ENCODE results near the gene PIGQ. TPM values are rescaled to one million over a fixed set of nuclear protein-coding genes. Genes with fewer than 3 reads are reported as not detected.

Gene PIGQ
- total RNA-seq = 31.5 and 39.1 TPM in 2 replicates

DNA sequence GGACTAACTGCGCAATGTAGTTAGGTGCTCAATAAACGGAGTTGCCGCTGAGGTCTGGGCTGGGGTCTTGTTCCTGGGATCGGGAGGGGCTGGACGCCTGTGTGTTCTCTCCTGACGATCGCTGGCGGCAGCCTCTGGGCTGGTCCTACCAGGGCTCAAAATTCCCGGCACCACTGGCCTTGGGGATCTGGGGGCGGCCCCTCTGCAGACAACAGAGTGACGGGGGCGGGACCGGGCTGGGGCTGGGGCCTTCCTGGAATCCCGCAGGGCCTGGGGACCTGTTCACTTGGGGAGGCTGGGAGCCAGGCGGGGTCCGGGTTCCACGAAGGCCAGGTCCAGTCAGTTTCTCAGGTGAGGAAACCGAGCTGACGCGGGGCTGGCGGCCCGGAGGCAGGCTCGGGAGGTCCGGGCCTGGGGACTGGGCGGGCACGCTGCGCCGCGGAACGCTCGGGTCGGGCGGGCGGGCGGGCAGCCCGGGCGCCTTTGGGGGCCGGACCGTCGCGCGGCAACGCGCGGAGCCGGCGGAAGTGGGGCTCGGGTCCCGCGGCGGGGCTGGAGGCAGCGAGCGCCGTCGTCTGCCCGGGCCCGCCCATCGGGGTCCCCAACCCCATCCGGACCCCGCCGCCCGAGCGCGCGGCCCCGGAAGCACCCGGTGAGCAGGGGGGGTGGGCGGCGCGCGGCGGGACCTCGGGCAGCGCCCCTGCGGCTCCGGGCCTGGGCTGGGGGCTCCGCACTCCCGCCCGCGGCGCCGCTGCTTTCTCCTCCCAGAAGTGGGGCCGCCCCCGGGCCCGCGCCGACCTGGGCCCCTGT lies at the start of gene PIGQ:
PIGQ (plus strand) TSS at position 524 of the 810 bp plus-strand sequence. CDS start 4,107 bp downstream, outside the sequence.

DNA sequence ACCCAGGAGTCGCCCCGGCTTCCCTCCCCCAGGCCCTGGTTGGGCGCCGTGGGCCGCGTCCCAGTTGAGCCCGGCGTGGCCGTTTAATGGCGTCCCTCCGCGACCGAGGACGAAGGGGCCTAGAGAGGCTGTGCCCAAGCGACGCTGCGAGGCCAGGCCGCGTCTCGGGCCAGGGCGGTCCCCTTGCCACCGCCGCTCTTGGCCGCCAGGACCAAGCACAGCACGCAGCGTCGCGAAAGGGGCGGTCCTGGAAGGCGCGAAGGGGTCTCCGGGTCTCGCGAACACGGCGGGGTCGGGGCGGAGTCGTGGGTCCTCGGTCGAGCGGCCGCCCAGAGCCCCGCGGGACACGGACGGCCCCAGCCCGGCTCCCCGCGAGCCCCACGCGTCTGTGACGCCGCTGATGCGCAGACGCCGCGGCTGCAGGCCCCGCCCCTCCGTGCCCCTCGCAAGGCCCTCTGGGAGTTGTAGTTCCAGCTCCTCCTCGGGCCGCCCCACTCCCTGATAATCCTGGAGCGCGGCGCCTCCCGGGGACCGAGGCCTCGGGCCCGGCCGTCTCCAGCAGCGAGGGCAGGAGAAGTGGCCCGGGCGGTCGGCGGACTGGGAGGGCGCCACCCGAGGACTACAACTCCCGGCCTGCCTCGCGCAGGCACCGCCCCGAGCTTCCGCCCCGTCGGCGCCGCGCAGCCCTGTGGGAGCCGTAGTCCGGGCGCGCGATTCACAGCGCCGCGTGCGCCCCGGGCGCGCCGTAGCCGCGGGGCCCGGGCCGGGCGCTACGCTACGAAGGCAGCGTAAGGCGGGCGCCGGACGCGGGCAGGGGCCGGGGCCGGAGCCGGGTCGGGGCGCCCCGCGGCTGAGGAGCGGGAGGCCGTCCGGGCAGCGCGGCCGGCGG lies 42.5 kb upstream of the PIGQ start, which contains the start of gene CAPN15:
CAPN15 (plus strand) TSS at position 698 of the 889 bp plus-strand sequence. CDS start 19,127 bp downstream, outside the sequence.

DNA sequence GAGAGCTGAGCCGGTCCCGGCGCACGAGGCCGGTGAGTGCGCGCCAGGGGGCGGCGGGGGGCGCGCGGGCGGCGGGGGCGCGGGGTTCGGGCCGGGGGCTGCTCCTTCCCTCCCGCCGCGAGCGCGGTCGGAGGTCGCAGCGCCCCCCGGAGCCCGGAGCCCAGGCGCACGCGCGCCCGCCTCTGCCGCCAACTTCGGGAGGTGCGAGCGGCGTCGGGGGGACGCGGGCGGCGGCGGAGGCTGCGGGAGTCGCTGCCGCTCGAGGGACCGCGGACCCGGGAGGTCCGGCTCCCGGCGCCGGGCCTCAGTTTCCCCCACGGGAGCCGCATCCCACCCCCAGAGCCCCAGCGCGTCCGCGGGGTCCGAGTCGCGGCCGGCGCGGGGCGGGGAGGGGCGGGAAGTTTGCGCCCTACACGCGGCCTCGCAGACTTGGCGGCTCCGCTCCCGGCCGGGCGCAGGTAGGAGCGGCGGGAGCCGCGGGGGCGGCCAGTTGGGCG lies 9.5 kb upstream of the PIGQ start, which contains the start of gene PRR35:
PRR35 (plus strand) TSS at position 191 of the 497 bp plus-strand sequence. CDS start 2,901 bp downstream, outside the sequence.

DNA sequence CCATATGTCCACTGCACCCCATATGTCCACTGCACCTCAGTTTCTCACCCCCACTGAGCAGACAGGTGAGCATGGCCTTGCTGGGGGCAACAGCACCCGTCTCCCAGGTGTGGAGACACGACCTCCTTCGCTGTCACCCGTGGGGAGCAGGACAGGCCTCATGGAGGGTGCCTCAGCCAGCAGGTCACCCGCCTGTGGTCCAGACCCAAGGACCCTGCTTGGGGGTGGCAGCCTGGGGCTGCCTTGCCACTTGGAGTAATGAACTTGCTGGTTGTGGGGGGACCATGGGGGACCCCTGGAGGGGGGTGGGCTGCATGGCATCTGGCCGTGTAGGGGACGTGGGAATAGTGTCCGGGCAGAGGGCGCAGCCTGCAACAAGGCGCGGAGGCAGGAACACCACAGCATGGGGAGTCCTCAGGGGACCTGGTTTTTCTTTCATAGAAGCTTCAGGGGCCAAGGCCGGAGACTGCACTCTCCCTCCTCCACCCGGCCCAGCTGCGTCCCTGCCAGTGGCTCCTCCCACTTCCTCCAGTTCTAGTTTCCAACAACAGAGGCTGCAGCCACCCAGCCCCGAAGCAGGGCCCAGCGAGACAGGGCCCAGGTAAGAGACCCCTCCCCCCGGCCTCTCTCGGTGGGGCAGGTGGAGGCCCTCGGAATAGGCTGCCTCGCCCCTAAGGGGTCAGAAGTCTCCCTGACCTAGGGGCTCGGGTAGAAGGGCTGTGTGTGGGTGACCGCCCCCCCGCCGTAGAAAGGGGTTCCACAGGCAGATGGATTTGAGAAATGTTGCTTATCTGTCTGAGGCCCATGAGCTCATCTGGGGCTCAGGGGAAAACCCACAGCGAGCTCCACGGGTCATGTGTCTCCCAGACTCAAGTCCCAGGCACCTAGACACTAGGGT lies 3.0 kb upstream of the PIGQ start, which contains the start of gene NHLRC4:
NHLRC4 (plus strand) TSS at position 531 of the 898 bp plus-strand sequence. CDS start 1,043 bp downstream, outside the sequence.

DNA sequence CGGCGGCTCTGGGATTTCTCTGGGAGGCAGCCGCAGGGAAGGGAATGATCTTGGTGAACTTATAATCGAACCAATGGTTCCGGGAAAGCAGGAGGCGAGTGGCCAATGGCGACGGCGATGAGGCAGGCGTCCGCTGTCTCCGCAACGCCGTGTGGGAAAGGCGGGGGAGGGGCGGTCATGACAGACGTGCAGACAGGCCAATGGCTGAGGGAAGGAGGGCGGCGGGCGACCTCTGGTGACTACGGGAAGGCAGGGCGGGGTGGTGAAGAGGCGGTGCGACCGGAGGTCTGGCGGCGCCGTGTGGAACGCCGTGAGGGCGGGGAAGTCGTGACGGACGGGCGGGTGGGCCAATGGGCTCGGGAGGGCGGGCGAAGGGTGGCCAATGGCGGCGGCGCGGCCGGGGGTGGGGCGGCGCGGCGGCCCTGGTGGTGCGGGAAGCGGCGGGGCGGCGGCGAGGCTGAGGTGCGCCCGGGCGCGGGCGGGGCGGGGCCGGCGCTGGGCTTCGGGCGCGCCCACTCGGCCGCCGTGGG lies 20.0 kb downstream of the PIGQ start, which contains the start of gene RAB40C:
RAB40C (plus strand) TSS at position 409 of the 530 bp plus-strand sequence. CDS start 226 bp downstream, outside the sequence.

DNA sequence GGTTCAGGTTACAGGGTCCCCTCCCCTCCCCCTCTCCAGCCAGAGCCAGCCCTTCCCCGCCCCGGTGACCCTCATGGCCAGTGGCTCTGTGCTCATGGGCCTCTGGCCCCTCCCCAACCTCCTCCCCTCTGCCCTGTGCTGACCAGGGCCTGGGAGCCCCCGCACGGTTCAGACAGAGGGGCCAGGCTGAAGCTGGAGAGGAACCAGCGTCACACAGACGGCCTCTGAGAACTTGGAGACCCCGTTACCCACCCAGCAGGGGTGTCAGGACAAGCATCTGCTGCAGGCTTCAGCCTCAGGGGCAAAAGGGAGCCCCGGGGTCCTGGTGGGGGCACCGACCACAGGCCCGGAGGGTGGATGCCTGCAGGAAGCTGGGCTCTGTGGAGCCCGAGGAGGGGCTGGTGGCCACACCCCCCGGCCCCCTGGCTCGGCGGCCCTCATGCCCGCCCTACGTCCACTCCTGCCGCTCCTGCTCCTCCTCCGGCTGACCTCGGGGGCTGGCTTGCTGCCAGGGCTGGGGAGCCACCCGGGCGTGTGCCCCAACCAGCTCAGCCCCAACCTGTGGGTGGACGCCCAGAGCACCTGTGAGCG lies 61.1 kb downstream of the PIGQ start, which contains the start of gene WFIKKN1:
WFIKKN1 (plus strand) TSS at position 171 of the 591 bp plus-strand sequence; CDS start at position 440, 269 bp downstream.

Other genes starting within 250 kb of the PIGQ start
- 20.3 and 26.9 TPM in 2 replicates for gene AXIN1, start 217.2 kb upstream of the PIGQ start, total RNA-seq
- 37.6 and 39.2 TPM in 2 replicates for gene MRPL28, start 199.4 kb upstream of the PIGQ start, total RNA-seq
- 64.9 and 113 TPM in 2 replicates for gene PGAP6, start 188.0 kb upstream of the PIGQ start, total RNA-seq
- gene NME4, start 172.8 kb upstream of the PIGQ start, total RNA-seq = 81.9 and 94.9 TPM in 2 replicates
- 11.5 and 12.5 TPM in 2 replicates for gene DECR2, start 168.1 kb upstream of the PIGQ start, total RNA-seq
- gene RAB11FIP3, start 144.3 kb upstream of the PIGQ start, total RNA-seq = 31.0 and 38.4 TPM in 2 replicates
- gene CAPN15, start 42.3 kb upstream of the PIGQ start, total RNA-seq = 28.5 and 48.7 TPM in 2 replicates
- not detected in 2 replicates for gene PRR35, start 9.6 kb upstream of the PIGQ start, total RNA-seq
- gene NHLRC4, start 3.0 kb upstream of the PIGQ start, total RNA-seq = 0.99 and 1.3 TPM in 2 replicates
- gene RAB40C, start 20.1 kb downstream of the PIGQ start, total RNA-seq = 12.6 and 13.6 TPM in 2 replicates
- gene WFIKKN1, start 61.0 kb downstream of the PIGQ start, total RNA-seq = 0.26 TPM in 2 replicates
- 61.8 and 71.3 TPM in 2 replicates for gene METTL26, start 66.3 kb downstream of the PIGQ start, total RNA-seq
- gene MCRIP2, start 71.9 kb downstream of the PIGQ start, total RNA-seq = 11.3 and 19.8 TPM in 2 replicates
- 9.3 and 18.1 TPM in 2 replicates for gene WDR90, start 79.4 kb downstream of the PIGQ start, total RNA-seq
- 29.1 and 39.2 TPM in 2 replicates for gene RHOT2, start 98.2 kb downstream of the PIGQ start, total RNA-seq
- 2.7 and 9.1 TPM in 2 replicates for gene RHBDL1, start 105.7 kb downstream of the PIGQ start, total RNA-seq
- gene STUB1, start 110.4 kb downstream of the PIGQ start, total RNA-seq = 73.9 and 106 TPM in 2 replicates
- 54.5 and 58.5 TPM in 2 replicates for gene JMJD8, start 114.4 kb downstream of the PIGQ start, total RNA-seq
- gene WDR24, start 120.4 kb downstream of the PIGQ start, total RNA-seq = 7.9 and 10.3 TPM in 2 replicates
- 0.07 and 0.13 TPM in 2 replicates for gene FBXL16, start 135.8 kb downstream of the PIGQ start, total RNA-seq
- gene METRN, start 145.2 kb downstream of the PIGQ start, total RNA-seq = 81.0 and 110 TPM in 2 replicates
- 17.7 and 23.0 TPM in 2 replicates for gene ANTKMT, start 151.2 kb downstream of the PIGQ start, total RNA-seq
- 1.6 and 4.9 TPM in 2 replicates for gene CCDC78, start 156.5 kb downstream of the PIGQ start, total RNA-seq
- 9.5 and 23.7 TPM in 2 replicates for gene HAGHL, start 157.1 kb downstream of the PIGQ start, total RNA-seq
- gene CIAO3, start 171.0 kb downstream of the PIGQ start, total RNA-seq = 29.5 and 35.8 TPM in 2 replicates
- gene MSLN, start 190.8 kb downstream of the PIGQ start, total RNA-seq = not detected in 2 replicates
- gene RPUSD1, start 218.4 kb downstream of the PIGQ start, total RNA-seq = 17.1 and 28.9 TPM in 2 replicates
- 6.5 and 8.7 TPM in 2 replicates for gene CHTF18, start 218.7 kb downstream of the PIGQ start, total RNA-seq
- not detected in 2 replicates for gene GNG13, start 230.8 kb downstream of the PIGQ start, total RNA-seq